Endothelial cell of umbilical vein (primary cell): ENCODE measurements around the gene PPP1R12A. TPM values are rescaled to one million over a fixed set of nuclear protein-coding genes. Genes with fewer than 3 reads are reported as not detected.

ENCODE experiments used
- BruUV-seq: library from RNA; stranded (reverse); fragments of 400-500 nt; replicated peaks from 2 replicates; lab custom pipeline; 2021; lab: Mats Ljungman, UMichigan
- CTCF ChIA-PET: fragments of 300-600, 350-600 bp; sonication (Branson Sonifier 250); formaldehyde crosslinking; loops from one replicate; lab custom pipeline; 2021; ENCODE audit warnings: antibody characterized with exemption, inconsistent platforms; lab: Charles Lee
- POLR2A ChIA-PET: fragments of 300-600, 350-600 bp; sonication (Branson Sonifier 250); formaldehyde crosslinking; loops from one replicate; lab custom pipeline; 2021; ENCODE audit warnings: antibody characterized with exemption, inconsistent platforms; lab: Charles Lee
- DNase-seq: peaks from one replicate; pipeline ENCODE4 v3.0.0-alpha.2; 2011; ENCODE audit warnings: low read depth, low spot score
- FAIRE-seq: peaks from 2 replicates; lab custom pipeline; 2011; peaks lifted over from hg19 to GRCh38; lab: Jason Lieb, UNC
- H2AFZ ChIP-seq: 2 replicates; pipeline ENCODE4 v1.6.0; 2012; ENCODE audit warnings: low read depth, low read length, control low read depth, inconsistent platforms
- H3K27ac ChIP-seq: 2 replicates; pipeline ENCODE4 v1.5.1; 2011; ENCODE audit warnings: low read depth, mild to moderate bottlenecking, control low read depth, low read length, moderate library complexity; ENCODE audit not compliant: insufficient read depth
- H3K27me3 ChIP-seq, 2 experiments: 2 replicates each; pipeline versions ENCODE4 v1.6.0 to v1.6.1; 2011; ENCODE audit warnings: low read length in 2 of 2, mixed read lengths in 1 of 2; ENCODE audit not compliant: control insufficient read depth in 2 of 2, insufficient read depth in 2 of 2
- H3K36me3 ChIP-seq, 2 experiments: 2 replicates in 1 of 2; 3 replicates in 1 of 2; pipeline ENCODE4 v1.5.1; 2011; ENCODE audit warnings: low read length in 2 of 2, mild to moderate bottlenecking in 1 of 2, moderate library complexity in 1 of 2; ENCODE audit not compliant: control insufficient read depth in 2 of 2, insufficient read depth in 2 of 2; ENCODE audit errors: extremely low read depth in 1 of 2
- H3K4me1 ChIP-seq: 3 replicates; pipeline ENCODE4 v1.5.1; 2011; ENCODE audit warnings: mild to moderate bottlenecking, low read length; ENCODE audit not compliant: control insufficient read depth, insufficient read depth; ENCODE audit errors: extremely low read depth
- H3K4me2 ChIP-seq: 2 replicates; pipeline ENCODE4 v1.6.1; 2011; ENCODE audit warnings: low read length, control low read depth, mixed read lengths; ENCODE audit not compliant: insufficient read depth
- H3K4me3 ChIP-seq, 3 experiments: fragments of 200-600 bp in 1 of 3; sonication (generic), shearing (Covaris generic) in 1 of 3; replicated peaks in 1 of 3; 2 replicates each; pipeline ENCODE4 v1.5.1; 2011 to 2016; ENCODE audit warnings: control low read depth in 3 of 3, low read length in 3 of 3, mild to moderate bottlenecking in 2 of 3, inconsistent platforms in 1 of 3, low read depth in 1 of 3, moderate library complexity in 1 of 3; ENCODE audit not compliant: insufficient read depth in 1 of 3
- H3K79me2 ChIP-seq: 2 replicates; pipeline ENCODE4 v1.6.0; 2012; ENCODE audit warnings: low read length, inconsistent platforms; ENCODE audit not compliant: control insufficient read depth, insufficient read depth
- H3K9ac ChIP-seq: replicated peaks from 2 replicates; pipeline ENCODE3; 2011; ENCODE audit warnings: low read length, control low read depth; ENCODE audit not compliant: insufficient read depth; ENCODE audit errors: extremely low read depth
- H3K9me1 ChIP-seq: replicated peaks from 3 replicates; pipeline ENCODE4 v1.6.0; 2011; ENCODE audit warnings: mild to moderate bottlenecking, low read length; ENCODE audit not compliant: control insufficient read depth, insufficient read depth; ENCODE audit errors: extremely low read depth
- H3K9me3 ChIP-seq: replicated peaks from 2 replicates; pipeline ENCODE4 v1.5.1; 2012; ENCODE audit warnings: low read length, inconsistent platforms; ENCODE audit not compliant: control insufficient read depth, insufficient read depth
- H4K20me1 ChIP-seq: replicated peaks from 2 replicates; pipeline ENCODE3; 2011; ENCODE audit warnings: mild to moderate bottlenecking, low read length; ENCODE audit not compliant: control insufficient read depth, insufficient read depth; ENCODE audit errors: extremely low read depth
- EZH2 ChIP-seq: IDR thresholded peaks from 2 replicates; pipeline ENCODE4 v1.6.1; 2012; ENCODE audit warnings: borderline replicate concordance, low read depth, mild to moderate bottlenecking, moderate library complexity, low read length, inconsistent platforms; ENCODE audit not compliant: severe bottlenecking
- FOS ChIP-seq: IDR thresholded peaks from 2 replicates; pipeline ENCODE4 v1.6.1; 2011; ENCODE audit warnings: mild to moderate bottlenecking, low read length, moderate library complexity, borderline replicate concordance; ENCODE audit not compliant: insufficient read depth
- GATA2 ChIP-seq: IDR thresholded peaks from 2 replicates; pipeline ENCODE4 v1.7.0; 2011; ENCODE audit warnings: low read depth, mild to moderate bottlenecking, moderate library complexity, mixed read lengths, low read length; ENCODE audit not compliant: insufficient read length, insufficient read depth
- JUN ChIP-seq: IDR thresholded peaks from 2 replicates; pipeline ENCODE4 v1.6.1; 2011; ENCODE audit warnings: borderline replicate concordance, low read depth; ENCODE audit not compliant: insufficient read length, insufficient read depth
- MYC ChIP-seq: IDR thresholded peaks from one replicate; pipeline ENCODE4 v1.6.1; 2011; ENCODE audit warnings: mild to moderate bottlenecking, low read depth, low read length
- POLR2A ChIP-seq: IDR thresholded peaks from 2 replicates; pipeline ENCODE4 v1.6.1; 2012; ENCODE audit warnings: low read depth, mild to moderate bottlenecking, control low read depth, low read length
- POLR2AphosphoS5 ChIP-seq: IDR thresholded peaks from 2 replicates; pipeline ENCODE4 v1.6.1; 2012; ENCODE audit warnings: low read depth, mild to moderate bottlenecking, control low read depth, low read length, moderate library complexity; ENCODE audit not compliant: insufficient read depth
- dilution Hi-C: fragments of 300-500 bp; cut with MboI; formaldehyde crosslinking; loops from one replicate; pipeline ENCODE4 v1.15.0; 2019; ENCODE audit warnings: low sequenced_read_pairs; ENCODE audit not compliant: extremely low pct_ligation_motif_present
- intact Hi-C: fragments of 100-400 bp; cut with micrococcal nuclease; formaldehyde crosslinking; loops from one replicate; pipeline ENCODE4 v1.10.0; 2022
- polyA plus RNA-seq, 4 experiments: library from polyadenylated mRNA; depleted of rRNA in 3 of 4; stranded (reverse) in 3 of 4; unstranded in 1 of 4; fragments of >200 nt; gene quantifications; 2 replicates each; pipeline versions ENCODE4 v1.2.1 to v1.2.3, GENCODE V29; 2011 to 2012; ENCODE audit warnings: missing spikeins in 1 of 4
- total RNA-seq: library from RNA; stranded (reverse); gene quantifications from 2 replicates; pipeline ENCODE4 v1.2.3, GENCODE V29; 2021
- TF ChIP-seq, protein P1 (sequence below): IDR thresholded peaks from 2 replicates; pipeline ENCODE4 v1.6.1; 2011; ENCODE audit not compliant: insufficient read depth, insufficient read length
- TF ChIP-seq, protein P2 (sequence below), 2 donors: IDR thresholded peaks; 1 replicate in 1 of 2; 2 replicates in 1 of 2; pipeline ENCODE4 v1.5.1; 2011; ENCODE audit warnings: low read length in 2 of 2, mild to moderate bottlenecking in 2 of 2, moderate library complexity in 2 of 2, control low read depth in 1 of 2, inconsistent platforms in 1 of 2, low read depth in 1 of 2; ENCODE audit not compliant: insufficient read depth in 1 of 2; ENCODE audit errors: extremely low read depth in 1 of 2

PPP1R12A gene
- total and polyA plus RNA-seq, 2 donors (not counting 3 experiments of a cell fraction or from before 2014, with no cell fraction given) = 12.9 to 83.9 TPM

DNA sequence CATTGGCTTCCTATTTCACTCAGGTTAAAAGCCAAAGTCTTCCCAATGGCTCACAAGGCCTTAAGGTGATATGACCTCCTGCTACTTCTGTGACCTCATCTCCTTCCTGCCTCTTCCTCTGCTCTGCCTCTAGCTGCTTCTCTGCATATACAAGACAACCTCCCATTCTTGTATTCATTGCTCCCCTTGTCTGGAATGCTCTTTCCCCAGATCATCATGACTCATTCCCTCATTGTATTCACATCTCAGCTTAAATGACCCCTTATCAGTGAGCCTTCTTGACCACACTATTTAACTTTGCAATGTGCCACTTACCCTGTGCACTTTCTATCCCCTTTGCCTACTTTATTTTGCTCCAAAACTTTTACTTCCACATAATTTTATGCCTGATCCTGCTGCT lies 90.2 kb downstream of the PPP1R12A start:
- BruUV-seq = no TSS peak
- H3K4me3 ChIP-seq = no peak overlapping the region
- H3K27me3 ChIP-seq = no peaks in the 10 kb centered on the region
- dilution Hi-C loops (no loop called here), intact Hi-C loops (loop anchor here (2.0 to 10.0 kb wide), 5 partner anchors 88 to 342 kb away; partner anchors contain the start of gene PAWR)
- H3K4me2 ChIP-seq = peak overlapping the region; percentile 57
- no peaks in the 10 kb centered on the region for H3K9me3 ChIP-seq
- peaks cover 58% of the 10 kb centered on the region for H3K4me1 ChIP-seq
- H3K36me3 ChIP-seq = no peaks in the 10 kb centered on the region
- FAIRE-seq (peak; percentile 89), DNase-seq (peak; percentile 95)
- H4K20me1 ChIP-seq = no peaks in the 10 kb centered on the region
- H3K27ac ChIP-seq = peak overlapping the region; percentile 65
- POLR2A ChIA-PET = interaction anchor here (0.8 kb wide), 1 partner anchor 89 kb away, joined by 4 read pairs; no protein-coding TSS in a partner anchor
- peak; percentile 90 for TF ChIP-seq GATA2
- peak; percentile 94 for TF ChIP-seq FOS
- TF ChIP-seq JUN = peak; percentile 95
- TF ChIP-seq MYC = no peak
- TF ChIP-seq POLR2AphosphoS5 = peak; percentile 71
- TF ChIP-seq, protein P1, sequence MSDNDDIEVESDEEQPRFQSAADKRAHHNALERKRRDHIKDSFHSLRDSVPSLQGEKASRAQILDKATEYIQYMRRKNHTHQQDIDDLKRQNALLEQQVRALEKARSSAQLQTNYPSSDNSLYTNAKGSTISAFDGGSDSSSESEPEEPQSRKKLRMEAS = no peak
- peak; percentile 13 for TF ChIP-seq POLR2A
- H2AFZ ChIP-seq = no peak overlapping the region
- no peak overlapping the region for H3K9ac ChIP-seq
- no peaks in the 10 kb centered on the region for H3K9me1 ChIP-seq
- CTCF ChIA-PET = interaction anchor here (1.0 to 3.0 kb wide), 4 partner anchors 8 to 343 kb away, joined by 3 to 12 read pairs (median 4); no protein-coding TSS in a partner anchor
- H3K79me2 ChIP-seq = peaks cover 44% of the 10 kb centered on the region

DNA sequence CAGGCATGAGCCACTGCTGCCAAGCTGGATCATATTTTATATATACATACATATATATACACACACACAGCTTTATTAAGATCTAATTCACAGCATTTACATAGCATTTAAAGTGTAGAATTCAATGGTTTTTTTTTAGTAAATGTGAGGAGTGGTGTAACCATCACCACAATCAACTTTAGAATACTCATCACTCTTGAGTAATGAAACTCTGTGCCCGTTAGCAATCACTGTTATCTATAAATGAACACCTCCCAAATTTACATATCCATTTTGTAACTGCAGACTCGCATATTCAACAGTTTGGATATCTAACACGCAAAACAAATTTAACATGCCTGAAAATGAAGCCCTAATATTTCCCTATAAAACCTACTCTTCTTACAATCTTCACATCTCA lies 90.9 kb downstream of the PPP1R12A start:
- peaks cover 48% of the 10 kb centered on the region for H3K79me2 ChIP-seq
- TF ChIP-seq EZH2 (no peak), GATA2 (no peak), MYC (no peak), JUN (no peak), POLR2A (no peak), FOS (no peak), POLR2AphosphoS5 (no peak)
- TF ChIP-seq, protein P1 = no peak
- TF ChIP-seq, protein P2, sequence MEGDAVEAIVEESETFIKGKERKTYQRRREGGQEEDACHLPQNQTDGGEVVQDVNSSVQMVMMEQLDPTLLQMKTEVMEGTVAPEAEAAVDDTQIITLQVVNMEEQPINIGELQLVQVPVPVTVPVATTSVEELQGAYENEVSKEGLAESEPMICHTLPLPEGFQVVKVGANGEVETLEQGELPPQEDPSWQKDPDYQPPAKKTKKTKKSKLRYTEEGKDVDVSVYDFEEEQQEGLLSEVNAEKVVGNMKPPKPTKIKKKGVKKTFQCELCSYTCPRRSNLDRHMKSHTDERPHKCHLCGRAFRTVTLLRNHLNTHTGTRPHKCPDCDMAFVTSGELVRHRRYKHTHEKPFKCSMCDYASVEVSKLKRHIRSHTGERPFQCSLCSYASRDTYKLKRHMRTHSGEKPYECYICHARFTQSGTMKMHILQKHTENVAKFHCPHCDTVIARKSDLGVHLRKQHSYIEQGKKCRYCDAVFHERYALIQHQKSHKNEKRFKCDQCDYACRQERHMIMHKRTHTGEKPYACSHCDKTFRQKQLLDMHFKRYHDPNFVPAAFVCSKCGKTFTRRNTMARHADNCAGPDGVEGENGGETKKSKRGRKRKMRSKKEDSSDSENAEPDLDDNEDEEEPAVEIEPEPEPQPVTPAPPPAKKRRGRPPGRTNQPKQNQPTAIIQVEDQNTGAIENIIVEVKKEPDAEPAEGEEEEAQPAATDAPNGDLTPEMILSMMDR (IDR thresholded peaks at IDR 0.05; ENCODE audit: extremely low read depth in 1 of 2, insufficient read depth in 1 of 2, low read depth in 1 of 2, low read length in 2 of 2) = no peak
- dilution Hi-C loops = no loop called here
- no peaks in the 10 kb centered on the region for H3K9me1 ChIP-seq
- H3K4me3 ChIP-seq = no peak overlapping the region
- H2AFZ ChIP-seq = no peak overlapping the region
- H3K36me3 ChIP-seq = peaks cover 0 to 3% of the 10 kb centered on the region in 2 experiments
- H4K20me1 ChIP-seq = no peaks in the 10 kb centered on the region
- H3K4me1 ChIP-seq = peaks cover 58% of the 10 kb centered on the region
- peak overlapping the region; percentile 65 for H3K27ac ChIP-seq
- H3K9ac ChIP-seq = no peak overlapping the region
- peak overlapping the region; percentile 51 for H3K4me2 ChIP-seq
- no peaks in the 10 kb centered on the region for H3K27me3 ChIP-seq
- DNase-seq (no peak), FAIRE-seq (no peak)
- no peaks in the 10 kb centered on the region for H3K9me3 ChIP-seq
- no TSS peak for BruUV-seq
- ChIA-PET POLR2A (no interaction called here), CTCF (interaction anchor here (1.0 to 3.0 kb wide), 4 partner anchors 9 to 343 kb away, joined by 3 to 12 read pairs (median 4); no protein-coding TSS in a partner anchor)
- intact Hi-C loops = loop anchor here (2.0 to 10.0 kb wide), 5 partner anchors 88 to 343 kb away; partner anchors contain the start of gene PAWR
